GM18526 (cell line): ENCODE results near the gene SCN4A.

ENCODE experiments used
- POLR2A ChIP-seq: IDR thresholded peaks from 3 replicates; pipeline ENCODE4 v1.6.1; 2011; ENCODE audit not compliant: insufficient read length; ENCODE audit errors: extremely low read depth

The SCN4A gene

DNA sequence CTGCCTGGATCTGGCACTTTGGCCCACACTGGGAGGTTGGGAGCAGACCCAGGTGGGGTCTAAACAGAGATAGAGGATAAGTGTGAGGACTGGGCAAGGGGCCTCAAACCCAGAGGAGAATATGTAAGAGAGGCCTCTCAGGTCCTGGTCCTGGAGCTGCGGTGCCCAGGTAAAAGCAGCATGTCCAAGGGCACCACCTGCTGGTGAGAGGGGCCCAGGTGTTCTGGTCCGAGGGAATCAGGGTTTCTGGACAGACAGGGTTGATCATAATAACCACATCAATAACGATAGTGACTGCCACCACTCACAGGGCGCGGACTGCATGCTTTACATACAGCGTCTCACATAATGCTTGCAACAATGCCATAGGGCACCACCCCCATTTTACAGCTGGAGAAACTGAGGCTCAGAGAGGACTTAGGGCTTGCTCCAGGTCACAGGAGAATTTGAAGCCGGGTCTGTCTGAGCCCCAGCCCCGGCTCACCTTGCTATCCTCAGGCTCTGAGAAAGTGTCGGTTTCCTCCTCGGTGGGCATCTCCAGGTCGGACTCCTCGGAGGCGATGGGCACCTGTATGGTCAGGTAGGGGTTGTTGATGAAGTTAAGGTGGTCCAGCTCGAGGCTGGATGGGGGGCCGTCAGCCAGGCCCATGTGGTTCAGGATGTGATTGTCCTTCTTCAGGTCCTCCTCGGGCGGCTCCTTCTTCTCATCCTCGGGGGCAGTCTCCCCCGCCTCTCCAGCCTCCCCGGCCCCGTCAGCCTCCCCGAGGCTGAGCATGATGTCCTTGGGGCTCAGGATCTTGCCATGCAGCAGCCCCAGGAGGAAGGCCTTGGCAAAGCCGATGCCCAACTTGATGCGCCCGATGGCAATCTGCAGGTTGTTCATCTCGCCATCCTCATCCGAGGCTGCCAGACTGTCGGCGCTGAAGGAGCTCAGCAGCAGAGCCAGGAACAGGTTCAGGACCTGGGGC is 21.5 kb downstream of the SCN4A start:
- no peak for TF ChIP-seq POLR2A

GRCh38 chr17:63949576-63950250 is 23.0 kb downstream of the SCN4A start:
- no peak for TF ChIP-seq POLR2A

DNA sequence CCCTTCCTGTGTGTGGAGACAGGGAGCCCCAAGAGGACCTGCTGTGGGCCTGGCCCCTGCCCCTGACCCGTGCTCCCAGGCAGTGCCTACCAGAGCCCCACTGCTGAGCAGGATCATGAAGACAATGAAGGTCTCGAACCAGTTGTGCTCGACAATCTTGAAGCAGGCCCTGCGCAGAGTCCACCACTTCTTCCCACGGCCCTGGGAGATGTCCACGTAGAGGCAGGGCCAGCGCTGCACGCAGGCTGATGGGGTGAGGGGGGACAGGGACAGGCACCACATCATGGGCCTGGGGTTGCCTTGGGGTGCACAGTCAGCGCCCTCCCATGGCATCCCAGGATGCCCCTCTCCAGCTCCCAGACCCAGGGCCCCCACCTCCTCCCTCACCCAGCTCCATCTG is 24.2 kb downstream of the SCN4A start:
- no peak for TF ChIP-seq POLR2A

- TF ChIP-seq POLR2A = no peak
These were observed 24.9 kb downstream of the SCN4A start for GRCh38 chr17:63947711-63948330.

- no peak for TF ChIP-seq POLR2A
These were observed 26.0 kb downstream of the SCN4A start for GRCh38 chr17:63946440-63947363.

DNA sequence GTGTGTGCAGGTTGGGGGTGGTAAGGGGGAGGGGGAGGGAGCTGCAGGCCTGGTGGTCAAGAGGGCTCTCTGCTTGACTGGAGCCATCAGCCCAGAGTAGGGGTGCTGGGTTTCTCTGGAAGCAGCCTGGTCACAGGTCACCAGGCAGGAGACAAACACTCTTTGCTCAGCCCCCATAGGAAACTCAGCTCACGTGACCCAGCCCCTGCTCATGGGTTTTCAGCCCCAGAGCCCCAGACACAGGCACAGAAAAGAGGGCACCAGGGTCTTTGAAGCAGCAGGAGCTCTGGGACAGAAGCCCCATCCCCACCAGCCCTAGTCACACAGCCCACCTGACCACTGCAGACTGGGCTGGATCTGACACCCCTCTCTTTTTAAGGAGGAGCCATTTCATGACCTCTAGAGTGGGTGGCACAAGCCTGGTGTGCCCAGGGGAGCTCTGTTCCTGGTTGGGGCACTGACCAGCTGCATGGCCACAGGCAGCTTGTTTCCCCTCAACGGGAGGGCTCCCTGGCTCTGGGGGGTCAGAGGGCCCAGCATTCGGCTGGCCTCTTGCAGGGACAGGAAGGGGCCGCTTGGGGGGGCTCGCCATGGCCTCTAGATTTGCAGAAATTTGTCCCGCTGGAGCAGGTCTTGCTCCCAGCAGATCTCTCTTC is 26.8 kb downstream of the SCN4A start:
- no peak for TF ChIP-seq POLR2A

GRCh38 chr17:63944736-63945499 is 27.8 kb downstream of the SCN4A start:
- no peak for TF ChIP-seq POLR2A

DNA sequence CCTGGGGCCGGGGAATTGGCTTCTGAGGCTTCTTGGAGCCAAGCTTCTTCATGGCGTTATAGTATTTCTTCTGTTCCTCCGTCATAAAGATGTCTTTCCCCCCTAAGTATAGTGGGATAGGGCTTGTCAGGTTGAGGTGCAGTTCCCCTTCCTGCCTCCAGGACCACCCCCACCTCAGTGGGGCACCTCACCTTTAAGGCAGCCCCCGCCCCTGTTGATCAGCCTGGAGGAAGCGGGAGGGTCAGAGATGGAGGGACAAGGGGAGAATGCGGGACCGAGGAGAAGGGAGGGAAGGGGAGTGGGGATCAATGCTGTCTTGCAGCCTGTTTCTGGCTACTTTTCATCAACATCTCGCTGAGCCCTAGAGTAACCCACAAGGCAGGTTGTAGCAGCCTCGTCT is 29.0 kb downstream of the SCN4A start:
- no peak for TF ChIP-seq POLR2A

- no peak for TF ChIP-seq POLR2A
These were observed 30.3 kb downstream of the SCN4A start for GRCh38 chr17:63942309-63942985.

DNA sequence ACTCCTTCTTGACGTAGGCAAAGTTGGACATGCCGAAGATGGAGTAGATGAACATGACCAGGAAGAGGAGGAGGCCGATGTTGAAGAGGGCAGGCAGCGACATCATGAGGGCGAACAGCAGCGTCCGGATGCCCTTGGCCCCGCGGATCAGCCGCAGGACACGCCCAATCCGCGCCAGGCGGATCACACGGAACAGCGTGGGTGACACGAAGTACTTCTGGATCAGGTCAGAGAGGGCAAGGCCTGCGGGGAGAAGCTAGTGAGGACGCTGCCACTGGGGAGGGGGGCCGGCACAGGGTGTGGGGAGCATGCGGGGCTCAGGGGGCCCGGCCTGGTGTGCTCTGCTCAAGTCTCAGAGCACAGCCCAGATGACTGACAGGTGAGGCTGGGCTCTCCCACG is 31.0 kb downstream of the SCN4A start:
- TF ChIP-seq POLR2A = no peak

DNA sequence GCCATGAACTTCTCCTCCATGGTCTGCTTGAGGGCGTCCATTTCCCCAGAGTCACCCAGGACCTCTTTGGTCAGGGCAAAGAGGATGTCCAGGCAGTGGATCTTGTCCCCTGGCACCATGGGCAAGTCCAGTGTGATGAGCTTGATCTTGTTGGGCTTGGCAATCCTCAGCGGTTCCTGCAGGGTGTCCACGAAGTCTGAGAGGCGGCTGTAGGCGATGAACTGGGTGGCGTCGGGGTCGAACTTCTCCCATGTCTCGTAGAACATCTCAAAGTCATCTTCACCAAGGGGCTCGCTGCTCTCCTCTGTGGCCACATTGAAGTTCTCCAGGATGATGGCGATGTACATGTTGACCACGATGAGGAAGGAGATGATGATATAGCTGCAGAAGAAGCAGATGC is 31.6 kb downstream of the SCN4A start:
- TF ChIP-seq POLR2A = no peak

- no peak for TF ChIP-seq POLR2A
These were observed 32.1 kb downstream of the SCN4A start for GRCh38 chr17:63940584-63940983.

DNA sequence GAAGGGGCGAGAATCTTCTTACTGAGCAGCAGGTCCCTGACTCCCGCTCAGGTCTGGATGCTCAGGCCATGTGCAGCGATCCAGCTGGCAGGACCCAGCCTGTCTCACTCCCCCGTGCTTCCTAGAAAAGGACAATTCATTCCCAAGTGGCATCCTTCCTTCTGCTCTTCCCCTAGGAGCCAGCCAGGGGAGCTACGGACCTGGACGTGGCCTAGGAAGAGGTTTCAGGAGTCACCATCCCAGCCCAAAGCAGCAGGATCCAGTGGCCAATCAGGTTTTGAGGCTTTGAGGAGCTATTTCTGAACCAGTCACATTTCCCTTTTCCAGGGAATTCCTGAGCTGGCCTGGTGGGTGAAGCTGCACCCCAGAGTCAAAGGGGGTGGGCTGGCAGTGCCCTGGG is 32.8 kb downstream of the SCN4A start:
- no peak for TF ChIP-seq POLR2A
